ELF-1 (cell line): ENCODE measurements around the gene MNAT1.
A peak's percentile ranks its signal among the peaks of the same experiment; 100 is the strongest.

Experiments
- DNase-seq: peaks from one replicate; pipeline ENCODE4 v3.0.0-alpha.2; 2016; ENCODE audit warnings: low read depth, low spot score

MNAT1 gene

GRCh38 chr14:60964904-60965303 is 230.3 kb downstream of the MNAT1 start:
- no peak for DNase-seq

- DNase-seq, result no peak
Measured at GRCh38 chr14:60965402-60965801, 230.8 kb downstream of the MNAT1 start.

GRCh38 chr14:60968099-60968498 is 233.5 kb downstream of the MNAT1 start:
- peak; percentile 27 for DNase-seq

- no peak for DNase-seq
Measured at GRCh38 chr14:60968671-60969070, 234.1 kb downstream of the MNAT1 start.

- DNase-seq, result no peak
Measured at GRCh38 chr14:60970146-60970545, 235.6 kb downstream of the MNAT1 start.

- DNase-seq, result no peak
Measured at GRCh38 chr14:60971271-60971670, 236.7 kb downstream of the MNAT1 start.

GRCh38 chr14:60972295-60972694 is 237.7 kb downstream of the MNAT1 start:
- no peak for DNase-seq

- no peak for DNase-seq
Measured at GRCh38 chr14:60973070-60973469, 238.5 kb downstream of the MNAT1 start.

- DNase-seq, result no peak
Measured at GRCh38 chr14:60974090-60974651, 239.6 kb downstream of the MNAT1 start.

- DNase-seq, result no peak
Measured at GRCh38 chr14:60975551-60975950, 241.0 kb downstream of the MNAT1 start.

- no peak for DNase-seq
Measured at GRCh38 chr14:60977847-60978246, 243.3 kb downstream of the MNAT1 start.

GRCh38 chr14:60980811-60981632 is 246.5 kb downstream of the MNAT1 start, which contains the start of the genes SLC38A6 and TRMT5:
Gene SLC38A6, plus strand, starts transcription at chr14:60981245. Its CDS starts 33 bp downstream, at chr14:60981278.
Gene TRMT5, minus strand, starts transcription at chr14:60981079. Its CDS starts 106 bp downstream, at chr14:60980973.
- DNase-seq, result peak; percentile 99

GRCh38 chr14:60981633-60982455 is 247.3 kb downstream of the MNAT1 start:
- no peak for DNase-seq

GRCh38 chr14:60984196-60984595 is 249.6 kb downstream of the MNAT1 start:
- DNase-seq, result no peak

GRCh38 chr14:60986500-60986899 is 251.9 kb downstream of the MNAT1 start:
- no peak for DNase-seq

GRCh38 chr14:60989599-60989998 is 255.0 kb downstream of the MNAT1 start:
- no peak for DNase-seq

- DNase-seq, result no peak
Measured at GRCh38 chr14:60998617-60999016, 264.1 kb downstream of the MNAT1 start.

GRCh38 chr14:60999536-60999935 is 265.0 kb downstream of the MNAT1 start:
- DNase-seq, result no peak

GRCh38 chr14:61003571-61003970 is 269.0 kb downstream of the MNAT1 start:
- DNase-seq, result no peak

GRCh38 chr14:61019537-61019936 is 285.0 kb downstream of the MNAT1 start:
- DNase-seq, result no peak
